Lower leg skin (tissue), 3 donors: ENCODE measurements around the gene KCNMB1.

Experiments
- CTCF ChIP-seq, 3 donors: fragments of 450-650 bp; IDR thresholded peaks; one replicate each; pipeline ENCODE4 v1.5.1; 2016; ENCODE audit warnings: antibody characterized with exemption in 3 of 3, mild to moderate bottlenecking in 3 of 3, moderate library complexity in 2 of 3
- POLR2A ChIP-seq, 2 donors: fragments of 450-650 bp; IDR thresholded peaks; one replicate each; pipeline ENCODE4 v1.6.1; 2016 to 2017; ENCODE audit warnings: antibody characterized with exemption in 2 of 2, mild to moderate bottlenecking in 1 of 2, moderate library complexity in 1 of 2

- TF ChIP-seq CTCF (IDR thresholded peaks at IDR 0.05) = no peak
- no peak for TF ChIP-seq POLR2A (IDR thresholded peaks at IDR 0.05)
These were observed 13.3 kb upstream of the KCNMB1 start for GRCh38 chr5:170402508-170402907.
